HG03520 (cell line): ENCODE data around the gene MDC1.
"Not testable (repeated sequence)": the region's sequence is repeated elsewhere in the genome, so short reads cannot be mapped to it uniquely, and the experiment has no call there.

Source experiments
- ATAC-seq: cut with Tn5 transposase; IDR thresholded peaks from one replicate; pipeline ENCODE4 v1.9.1; 2021; ENCODE audit warnings: mild to moderate bottlenecking, moderate library complexity; ENCODE audit not compliant: unreplicated experiment

The MDC1 gene

GRCh38 chr6:30724906-30725667 lies 8.0 kb upstream of the MDC1 start:
- no peak for ATAC-seq

GRCh38 chr6:30723843-30724741 lies 7.0 kb upstream of the MDC1 start:
- ATAC-seq = not testable (repeated sequence)

GRCh38 chr6:30723159-30723842 lies 6.2 kb upstream of the MDC1 start:
- not testable (repeated sequence) for ATAC-seq

- ATAC-seq = no peak
These were observed 5.4 kb upstream of the MDC1 start for GRCh38 chr6:30722280-30723112.

GRCh38 chr6:30722025-30722279 lies 4.9 kb upstream of the MDC1 start:
- ATAC-seq = not testable (repeated sequence)

- ATAC-seq = peak; percentile 17
These were observed 4.3 kb upstream of the MDC1 start for GRCh38 chr6:30721198-30722024.

GRCh38 chr6:30720738-30721197 lies 3.7 kb upstream of the MDC1 start:
- no peak for ATAC-seq

GRCh38 chr6:30719791-30720737 lies 3.0 kb upstream of the MDC1 start, which contains the start of gene TUBB:
Gene TUBB, plus strand, starts transcription at chr6:30720352. Its CDS starts 155 bp downstream, at chr6:30720507.
- peak; percentile 37 for ATAC-seq

- ATAC-seq = no peak
These were observed 2.3 kb upstream of the MDC1 start for GRCh38 chr6:30719356-30719755.

- ATAC-seq = not testable (repeated sequence)
These were observed 1.0 kb upstream of the MDC1 start for GRCh38 chr6:30717845-30718720.

GRCh38 chr6:30716879-30717128 lies 277 bp downstream of the MDC1 start:
- no peak for ATAC-seq

- ATAC-seq = no peak
These were observed 2.8 kb downstream of the MDC1 start for GRCh38 chr6:30714263-30714662.

GRCh38 chr6:30712441-30712945 lies 4.6 kb downstream of the MDC1 start:
- no peak for ATAC-seq

GRCh38 chr6:30711758-30712380 lies 5.2 kb downstream of the MDC1 start:
- ATAC-seq = no peak

GRCh38 chr6:30709101-30709868 lies 7.8 kb downstream of the MDC1 start:
- ATAC-seq = no peak

- ATAC-seq = no peak
These were observed 9.7 kb downstream of the MDC1 start for GRCh38 chr6:30707281-30707850.
